ACC112 (cell line): ENCODE data around the gene CCDC187.

Experiments used
- H2AFZ ChIP-seq: fragments of 200-600 bp; sonication (generic); one replicate; pipeline ENCODE4 v1.6.0; 2017; ENCODE audit warnings: antibody characterized with exemption, low read length; ENCODE audit not compliant: unreplicated experiment
- H3K27ac ChIP-seq: fragments of 200-600 bp; sonication (generic); 2 replicates; pipeline ENCODE4 v1.5.1; 2014; ENCODE audit warnings: low read depth, mild to moderate bottlenecking, antibody characterized with exemption, low read length, moderate library complexity
- H3K27me3 ChIP-seq: fragments of 200-600 bp; sonication (generic); 2 replicates; pipeline ENCODE4 v1.6.1; 2014; ENCODE audit warnings: mild to moderate bottlenecking, antibody characterized with exemption, low read length, moderate library complexity, mixed read lengths; ENCODE audit not compliant: insufficient read depth
- H3K36me3 ChIP-seq: fragments of 200-600 bp; sonication (generic); 2 replicates; pipeline ENCODE4 v1.6.1; 2016; ENCODE audit warnings: mild to moderate bottlenecking, antibody characterized with exemption, low read length, moderate library complexity, mixed read lengths; ENCODE audit not compliant: insufficient read depth
- H3K4me1 ChIP-seq: fragments of 200-600 bp; sonication (generic); one replicate; pipeline ENCODE4 v1.6.1; 2016; ENCODE audit warnings: low read length, mixed read lengths; ENCODE audit not compliant: insufficient read depth, unreplicated experiment, control insufficient read depth
- H3K4me3 ChIP-seq: fragments of 200-600 bp; sonication (generic); 2 replicates; pipeline ENCODE4 v1.5.1; 2014; ENCODE audit warnings: mild to moderate bottlenecking, low read depth, low read length
- H3K79me2 ChIP-seq: fragments of 200-600 bp; sonication (generic); one replicate; pipeline ENCODE4 v1.6.0; 2016; ENCODE audit warnings: low read length; ENCODE audit not compliant: control insufficient read depth, unreplicated experiment, insufficient read depth

The CCDC187 gene

GRCh38 chr9:136255896-136256890 lies 47.7 kb downstream of the CCDC187 start:
- H3K27ac ChIP-seq, result no peak overlapping the region
- H3K79me2 ChIP-seq, result no peaks in the 10 kb centered on the region
- H3K4me1 ChIP-seq, result peaks cover 15% of the 10 kb centered on the region
- no peak overlapping the region for H2AFZ ChIP-seq
- H3K4me3 ChIP-seq, result no peak overlapping the region
- H3K36me3 ChIP-seq, result no peaks in the 10 kb centered on the region
- no peaks in the 10 kb centered on the region for H3K27me3 ChIP-seq

GRCh38 chr9:136255166-136255538 lies 48.7 kb downstream of the CCDC187 start:
- Histone ChIP-seq H3K27me3 (no peaks in the 10 kb centered on the region), H3K4me1 (peaks cover 15% of the 10 kb centered on the region), H3K36me3 (no peaks in the 10 kb centered on the region), H3K79me2 (no peaks in the 10 kb centered on the region), H2AFZ (no peak overlapping the region), H3K27ac (no peak overlapping the region), H3K4me3 (peak overlapping the region; percentile 37; the same call in 1 of the 2 replicates)

GRCh38 chr9:136254381-136255165 lies 49.3 kb downstream of the CCDC187 start:
- H3K36me3 ChIP-seq, result no peaks in the 10 kb centered on the region
- no peaks in the 10 kb centered on the region for H3K27me3 ChIP-seq
- H3K4me1 ChIP-seq, result peaks cover 15% of the 10 kb centered on the region
- no peak overlapping the region for H3K27ac ChIP-seq
- H3K79me2 ChIP-seq, result no peaks in the 10 kb centered on the region
- H3K4me3 ChIP-seq, result peak overlapping the region; percentile 37; the same call in 1 of the 2 replicates
- peak overlapping the region; percentile 68 for H2AFZ ChIP-seq

- Histone ChIP-seq H3K4me3 (no peak overlapping the region), H3K79me2 (no peaks in the 10 kb centered on the region), H2AFZ (no peak overlapping the region), H3K27me3 (no peaks in the 10 kb centered on the region), H3K36me3 (no peaks in the 10 kb centered on the region), H3K4me1 (peaks cover 15% of the 10 kb centered on the region), H3K27ac (no peak overlapping the region)
Observed at GRCh38 chr9:136253246-136254130, 50.4 kb downstream of the CCDC187 start.

- no peak overlapping the region for H3K4me3 ChIP-seq
- H2AFZ ChIP-seq, result no peak overlapping the region
- no peaks in the 10 kb centered on the region for H3K79me2 ChIP-seq
- no peak overlapping the region for H3K27ac ChIP-seq
- no peaks in the 10 kb centered on the region for H3K36me3 ChIP-seq
- H3K27me3 ChIP-seq, result no peaks in the 10 kb centered on the region
- H3K4me1 ChIP-seq, result peaks cover 15% of the 10 kb centered on the region
Observed at GRCh38 chr9:136252846-136253245, 51.0 kb downstream of the CCDC187 start.

GRCh38 chr9:136252281-136252680 lies 51.6 kb downstream of the CCDC187 start:
- no peaks in the 10 kb centered on the region for H3K27me3 ChIP-seq

GRCh38 chr9:136251264-136252115 lies 52.4 kb downstream of the CCDC187 start:
- Histone ChIP-seq H3K27ac (no peak overlapping the region), H3K36me3 (no peaks in the 10 kb centered on the region), H3K79me2 (no peaks in the 10 kb centered on the region), H3K4me1 (peaks cover 15% of the 10 kb centered on the region), H3K4me3 (no peak overlapping the region), H2AFZ (no peak overlapping the region), H3K27me3 (peaks cover 4% of the 10 kb centered on the region; the same call in 1 of the 2 replicates)

More at GRCh38 chr9:136252281-136252680, 51.6 kb downstream of the CCDC187 start:
- H3K79me2 ChIP-seq, result no peaks in the 10 kb centered on the region
- no peak overlapping the region for H2AFZ ChIP-seq
- no peak overlapping the region for H3K4me3 ChIP-seq
- H3K36me3 ChIP-seq, result no peaks in the 10 kb centered on the region
- peaks cover 15% of the 10 kb centered on the region for H3K4me1 ChIP-seq
- no peak overlapping the region for H3K27ac ChIP-seq

- H3K4me1 ChIP-seq, result peaks cover 13% of the 10 kb centered on the region
- H3K79me2 ChIP-seq, result no peaks in the 10 kb centered on the region
- H3K27me3 ChIP-seq, result peaks cover 6% of the 10 kb centered on the region; the same call in 1 of the 2 replicates
- no peak overlapping the region for H3K27ac ChIP-seq
- H3K36me3 ChIP-seq, result no peaks in the 10 kb centered on the region
- H2AFZ ChIP-seq, result no peak overlapping the region
- no peak overlapping the region for H3K4me3 ChIP-seq
Observed at GRCh38 chr9:136250676-136251075, 53.2 kb downstream of the CCDC187 start.

- H3K4me3 ChIP-seq, result no peak overlapping the region
- H3K27me3 ChIP-seq, result peaks cover 6% of the 10 kb centered on the region; the same call in 1 of the 2 replicates
- H2AFZ ChIP-seq, result no peak overlapping the region
Observed at GRCh38 chr9:136249877-136250559, 53.9 kb downstream of the CCDC187 start.

More at GRCh38 chr9:136249877-136250559, 53.9 kb downstream of the CCDC187 start:
- H3K79me2 ChIP-seq, result no peaks in the 10 kb centered on the region
- H3K36me3 ChIP-seq, result no peaks in the 10 kb centered on the region
- H3K27ac ChIP-seq, result no peak overlapping the region
- peaks cover 6% of the 10 kb centered on the region for H3K4me1 ChIP-seq
